Liver (tissue), 9 donors: ENCODE data around the gene AP1M1. TPM values are rescaled to one million over a fixed set of nuclear protein-coding genes. Genes with fewer than 3 reads are reported as not detected.

Experiments
- DNase-seq: peaks from one replicate; pipeline ENCODE4 v3.0.0-alpha.2; 2017; ENCODE audit warnings: low spot score
- H3K27ac ChIP-seq, 2 donors: one replicate each; pipeline ENCODE4 v1.7.0; 2013; ENCODE audit warnings: inconsistent platforms in 2 of 2, low read length in 2 of 2, control low read depth in 1 of 2, low read depth in 1 of 2, mild to moderate bottlenecking in 1 of 2
- H3K27me3 ChIP-seq, 4 donors: one replicate each; pipeline versions ENCODE4 v1.6.1 to v1.7.0; 2013; ENCODE audit warnings: low read length in 3 of 4, inconsistent platforms in 1 of 4, mild to moderate bottlenecking in 1 of 4, moderate library complexity in 1 of 4; ENCODE audit not compliant: control insufficient read depth in 4 of 4, insufficient read depth in 4 of 4
- H3K36me3 ChIP-seq, 4 donors: one replicate each; pipeline versions ENCODE4 v1.6.1 to v1.7.0; 2013; ENCODE audit warnings: low read length in 3 of 4, mild to moderate bottlenecking in 3 of 4, low read depth in 1 of 4, moderate library complexity in 1 of 4; ENCODE audit not compliant: control insufficient read depth in 4 of 4, insufficient read depth in 3 of 4
- H3K4me1 ChIP-seq, 4 donors: one replicate each; pipeline versions ENCODE4 v1.6.1 to v1.7.0; 2013; ENCODE audit warnings: low read length in 3 of 4, mild to moderate bottlenecking in 3 of 4, moderate library complexity in 1 of 4; ENCODE audit not compliant: control insufficient read depth in 4 of 4, insufficient read depth in 4 of 4
- H3K4me3 ChIP-seq, 3 donors: one replicate each; pipeline versions ENCODE4 v1.6.1 to v1.7.0; 2013; ENCODE audit warnings: low read length in 3 of 3, control low read depth in 1 of 3, low read depth in 1 of 3, mild to moderate bottlenecking in 1 of 3
- H3K9ac ChIP-seq, 2 donors: one replicate each; pipeline ENCODE4 v1.7.0; 2013; ENCODE audit warnings: low read length in 2 of 2, mild to moderate bottlenecking in 2 of 2, moderate library complexity in 2 of 2, control low read depth in 1 of 2, low read depth in 1 of 2
- H3K9me3 ChIP-seq, 4 donors: one replicate each; pipeline versions ENCODE4 v1.6.1 to v1.7.0; 2013; ENCODE audit warnings: low read length in 3 of 4; ENCODE audit not compliant: control insufficient read depth in 4 of 4
- FOXA1 ChIP-seq: IDR thresholded peaks from 2 replicates; pipeline ENCODE4 v1.6.1; 2016; ENCODE audit warnings: antibody characterized with exemption
- FOXA2 ChIP-seq: IDR thresholded peaks from 2 replicates; pipeline ENCODE4 v1.6.1; 2016; ENCODE audit warnings: antibody characterized with exemption
- GABPA ChIP-seq, 2 donors: IDR thresholded peaks in 1 of 2; conservative IDR thresholded peaks in 1 of 2; 2 replicates each; pipeline ENCODE4 v1.6.1; 2016; ENCODE audit warnings: antibody characterized with exemption in 2 of 2, mild to moderate bottlenecking in 1 of 2, moderate library complexity in 1 of 2
- HNF4A ChIP-seq, 2 donors: conservative IDR thresholded peaks; 2 replicates each; pipeline ENCODE4 v1.6.1; 2016; ENCODE audit warnings: antibody characterized with exemption in 2 of 2, mild to moderate bottlenecking in 2 of 2
- HNF4G ChIP-seq: IDR thresholded peaks from 2 replicates; pipeline ENCODE4 v1.6.1; 2016; ENCODE audit warnings: antibody characterized with exemption
- JUND ChIP-seq, 2 donors: IDR thresholded peaks; 2 replicates each; pipeline ENCODE4 v1.6.1; 2016; ENCODE audit warnings: antibody characterized with exemption in 2 of 2
- NR2F2 ChIP-seq: IDR thresholded peaks from 2 replicates; pipeline ENCODE4 v1.6.1; 2016; ENCODE audit warnings: antibody characterized with exemption
- RAD21 ChIP-seq, 2 donors: IDR thresholded peaks; 2 replicates each; pipeline ENCODE4 v1.6.1; 2016; ENCODE audit warnings: antibody characterized with exemption in 2 of 2, mild to moderate bottlenecking in 2 of 2
- WGBS: extraction: QIAGEN DNeasy Blood & Tissue Kit; methylation state at CpG from one replicate; pipeline ENCODE4 v1.1.7; 2013; 5-methylcytosine and 5-hydroxymethylcytosine counted together
- polyA plus RNA-seq, 2 donors: library from polyadenylated mRNA; stranded (reverse) in 1 of 2; unstranded in 1 of 2; fragments of 200-250 nt in 1 of 2; fragments of >200 nt in 1 of 2; fragmentation: Nextera tagmentation in 1 of 2; extraction: Ambion mirVana in 1 of 2; gene quantifications; one replicate each; pipeline versions ENCODE4 v1.2.1 to v1.2.3, GENCODE V29; 2013 to 2015
- total RNA-seq, 2 donors: library from RNA; depleted of rRNA; stranded (reverse); fragments of >200 nt; gene quantifications; one replicate each; pipeline ENCODE4 v1.2.3, GENCODE V29; 2014
- TF ChIP-seq, protein P1 (sequence below): IDR thresholded peaks from 2 replicates; pipeline ENCODE4 v1.6.1; 2016; ENCODE audit warnings: antibody characterized with exemption, mild to moderate bottlenecking
- TF ChIP-seq, protein P2 (sequence below): IDR thresholded peaks from 2 replicates; pipeline ENCODE4 v1.6.1; 2016; ENCODE audit warnings: antibody characterized with exemption
- TF ChIP-seq, protein P3 (sequence below): IDR thresholded peaks from 2 replicates; pipeline ENCODE4 v1.6.1; 2016; ENCODE audit warnings: antibody characterized with exemption
- TF ChIP-seq, protein P4 (sequence below): IDR thresholded peaks from 2 replicates; pipeline ENCODE4 v1.6.1; 2016; ENCODE audit warnings: antibody characterized with exemption
- TF ChIP-seq, protein P5 (sequence below): fragments of 150-350 bp; IDR thresholded peaks from 2 replicates; pipeline ENCODE4 v1.5.1; 2017; ENCODE audit warnings: improper control_type of control experiment, low read depth, low read length; ENCODE audit not compliant: missing input control
- donor health status: healthy.
- donor health status: healthy.
- donor health status: healthy.
- donor health status: healthy.
- donor health status: healthy.

The AP1M1 gene
- total and polyA plus RNA-seq, 4 donors = 25.4 to 62.2 (median 50.4) TPM

DNA sequence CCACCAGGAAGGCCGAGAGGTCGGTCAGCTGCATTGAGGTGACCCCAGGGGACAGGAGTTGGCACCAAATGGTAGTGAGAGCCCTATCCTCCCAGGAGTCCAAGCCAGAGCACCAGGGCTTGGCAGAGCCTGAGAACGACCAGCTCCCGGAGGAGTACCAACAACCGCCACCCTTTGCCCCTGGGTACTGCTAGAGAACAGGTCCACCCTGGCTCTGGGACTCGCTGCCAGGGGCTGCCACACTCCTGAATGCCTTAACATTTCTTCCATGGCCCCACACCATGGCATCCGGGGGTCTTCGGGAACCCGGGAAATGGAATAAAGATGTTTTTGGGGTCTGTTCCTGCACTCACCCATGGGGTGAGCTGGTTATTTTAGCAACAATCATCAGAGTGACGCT lies 40.1 kb upstream of the AP1M1 start:
- 70% methylated on average over 10 of the region's 10 CpGs for WGBS
- H3K36me3 ChIP-seq = no peaks in the 10 kb centered on the region
- no peaks in the 10 kb centered on the region for H3K4me1 ChIP-seq
- DNase-seq = no peak
- H3K27me3 ChIP-seq = no peaks in the 10 kb centered on the region
- H3K9ac ChIP-seq = no peak overlapping the region
- peak in 1 of 2 donors; percentile 12 for TF ChIP-seq HNF4A (conservative IDR thresholded peaks at IDR 0.05)
- TF ChIP-seq JUND (IDR thresholded peaks at IDR 0.05) = no peak
- no peak for TF ChIP-seq HNF4G
- TF ChIP-seq RAD21 (IDR thresholded peaks at IDR 0.05) = no peak
- no peak for TF ChIP-seq GABPA (IDR thresholded peaks at IDR 0.05 in 1 of 2, conservative IDR thresholded peaks at IDR 0.05 in 1 of 2)
- no peak for TF ChIP-seq NR2F2
- H3K9me3 ChIP-seq = no peaks in the 10 kb centered on the region
- H3K27ac ChIP-seq = no peak overlapping the region
- H3K4me3 ChIP-seq = no peak overlapping the region

DNA sequence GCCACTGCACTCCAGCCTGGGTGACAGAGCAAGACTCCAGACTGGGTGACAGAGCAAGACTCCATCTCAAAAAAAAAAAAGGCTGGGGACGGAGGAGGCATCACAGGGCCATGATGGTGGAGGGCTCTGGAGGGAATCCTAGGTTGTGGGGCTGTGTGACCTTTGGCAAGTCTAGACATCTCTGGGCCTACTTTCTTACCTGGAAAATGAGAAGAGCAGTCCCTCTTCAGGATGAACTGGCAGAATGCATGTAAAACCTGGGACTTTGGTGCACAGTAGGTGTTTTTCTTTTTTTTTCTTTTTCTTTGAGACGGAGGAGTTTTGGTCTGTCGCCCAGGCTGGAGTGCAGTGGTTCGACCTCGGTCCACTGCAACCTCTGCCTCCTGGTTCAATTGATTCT lies 38.1 kb upstream of the AP1M1 start:
- Histone ChIP-seq H3K4me1 (peaks cover 2 to 7% (median 5%) of the 10 kb centered on the region in 4 donors), H3K4me3 (no peak overlapping the region), H3K9me3 (no peaks in the 10 kb centered on the region), H3K36me3 (no peaks in the 10 kb centered on the region), H3K27ac (no peak overlapping the region), H3K27me3 (no peaks in the 10 kb centered on the region), H3K9ac (no peak overlapping the region)
- TF ChIP-seq FOXA1 (no peak), RAD21 (IDR thresholded peaks at IDR 0.05) (no peak), HNF4A (conservative IDR thresholded peaks at IDR 0.05) (no peak), FOXA2 (no peak), HNF4G (no peak), JUND (IDR thresholded peaks at IDR 0.05) (no peak)
- TF ChIP-seq, protein P1, sequence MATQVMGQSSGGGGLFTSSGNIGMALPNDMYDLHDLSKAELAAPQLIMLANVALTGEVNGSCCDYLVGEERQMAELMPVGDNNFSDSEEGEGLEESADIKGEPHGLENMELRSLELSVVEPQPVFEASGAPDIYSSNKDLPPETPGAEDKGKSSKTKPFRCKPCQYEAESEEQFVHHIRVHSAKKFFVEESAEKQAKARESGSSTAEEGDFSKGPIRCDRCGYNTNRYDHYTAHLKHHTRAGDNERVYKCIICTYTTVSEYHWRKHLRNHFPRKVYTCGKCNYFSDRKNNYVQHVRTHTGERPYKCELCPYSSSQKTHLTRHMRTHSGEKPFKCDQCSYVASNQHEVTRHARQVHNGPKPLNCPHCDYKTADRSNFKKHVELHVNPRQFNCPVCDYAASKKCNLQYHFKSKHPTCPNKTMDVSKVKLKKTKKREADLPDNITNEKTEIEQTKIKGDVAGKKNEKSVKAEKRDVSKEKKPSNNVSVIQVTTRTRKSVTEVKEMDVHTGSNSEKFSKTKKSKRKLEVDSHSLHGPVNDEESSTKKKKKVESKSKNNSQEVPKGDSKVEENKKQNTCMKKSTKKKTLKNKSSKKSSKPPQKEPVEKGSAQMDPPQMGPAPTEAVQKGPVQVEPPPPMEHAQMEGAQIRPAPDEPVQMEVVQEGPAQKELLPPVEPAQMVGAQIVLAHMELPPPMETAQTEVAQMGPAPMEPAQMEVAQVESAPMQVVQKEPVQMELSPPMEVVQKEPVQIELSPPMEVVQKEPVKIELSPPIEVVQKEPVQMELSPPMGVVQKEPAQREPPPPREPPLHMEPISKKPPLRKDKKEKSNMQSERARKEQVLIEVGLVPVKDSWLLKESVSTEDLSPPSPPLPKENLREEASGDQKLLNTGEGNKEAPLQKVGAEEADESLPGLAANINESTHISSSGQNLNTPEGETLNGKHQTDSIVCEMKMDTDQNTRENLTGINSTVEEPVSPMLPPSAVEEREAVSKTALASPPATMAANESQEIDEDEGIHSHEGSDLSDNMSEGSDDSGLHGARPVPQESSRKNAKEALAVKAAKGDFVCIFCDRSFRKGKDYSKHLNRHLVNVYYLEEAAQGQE = no peak
- TF ChIP-seq, protein P2, sequence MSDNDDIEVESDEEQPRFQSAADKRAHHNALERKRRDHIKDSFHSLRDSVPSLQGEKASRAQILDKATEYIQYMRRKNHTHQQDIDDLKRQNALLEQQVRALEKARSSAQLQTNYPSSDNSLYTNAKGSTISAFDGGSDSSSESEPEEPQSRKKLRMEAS = no peak
- TF ChIP-seq, protein P3, sequence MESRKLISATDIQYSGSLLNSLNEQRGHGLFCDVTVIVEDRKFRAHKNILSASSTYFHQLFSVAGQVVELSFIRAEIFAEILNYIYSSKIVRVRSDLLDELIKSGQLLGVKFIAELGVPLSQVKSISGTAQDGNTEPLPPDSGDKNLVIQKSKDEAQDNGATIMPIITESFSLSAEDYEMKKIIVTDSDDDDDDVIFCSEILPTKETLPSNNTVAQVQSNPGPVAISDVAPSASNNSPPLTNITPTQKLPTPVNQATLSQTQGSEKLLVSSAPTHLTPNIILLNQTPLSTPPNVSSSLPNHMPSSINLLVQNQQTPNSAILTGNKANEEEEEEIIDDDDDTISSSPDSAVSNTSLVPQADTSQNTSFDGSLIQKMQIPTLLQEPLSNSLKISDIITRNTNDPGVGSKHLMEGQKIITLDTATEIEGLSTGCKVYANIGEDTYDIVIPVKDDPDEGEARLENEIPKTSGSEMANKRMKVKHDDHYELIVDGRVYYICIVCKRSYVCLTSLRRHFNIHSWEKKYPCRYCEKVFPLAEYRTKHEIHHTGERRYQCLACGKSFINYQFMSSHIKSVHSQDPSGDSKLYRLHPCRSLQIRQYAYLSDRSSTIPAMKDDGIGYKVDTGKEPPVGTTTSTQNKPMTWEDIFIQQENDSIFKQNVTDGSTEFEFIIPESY = no peak
- TF ChIP-seq, protein P4, sequence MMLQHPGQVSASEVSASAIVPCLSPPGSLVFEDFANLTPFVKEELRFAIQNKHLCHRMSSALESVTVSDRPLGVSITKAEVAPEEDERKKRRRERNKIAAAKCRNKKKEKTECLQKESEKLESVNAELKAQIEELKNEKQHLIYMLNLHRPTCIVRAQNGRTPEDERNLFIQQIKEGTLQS = no peak
- TF ChIP-seq, protein P5, sequence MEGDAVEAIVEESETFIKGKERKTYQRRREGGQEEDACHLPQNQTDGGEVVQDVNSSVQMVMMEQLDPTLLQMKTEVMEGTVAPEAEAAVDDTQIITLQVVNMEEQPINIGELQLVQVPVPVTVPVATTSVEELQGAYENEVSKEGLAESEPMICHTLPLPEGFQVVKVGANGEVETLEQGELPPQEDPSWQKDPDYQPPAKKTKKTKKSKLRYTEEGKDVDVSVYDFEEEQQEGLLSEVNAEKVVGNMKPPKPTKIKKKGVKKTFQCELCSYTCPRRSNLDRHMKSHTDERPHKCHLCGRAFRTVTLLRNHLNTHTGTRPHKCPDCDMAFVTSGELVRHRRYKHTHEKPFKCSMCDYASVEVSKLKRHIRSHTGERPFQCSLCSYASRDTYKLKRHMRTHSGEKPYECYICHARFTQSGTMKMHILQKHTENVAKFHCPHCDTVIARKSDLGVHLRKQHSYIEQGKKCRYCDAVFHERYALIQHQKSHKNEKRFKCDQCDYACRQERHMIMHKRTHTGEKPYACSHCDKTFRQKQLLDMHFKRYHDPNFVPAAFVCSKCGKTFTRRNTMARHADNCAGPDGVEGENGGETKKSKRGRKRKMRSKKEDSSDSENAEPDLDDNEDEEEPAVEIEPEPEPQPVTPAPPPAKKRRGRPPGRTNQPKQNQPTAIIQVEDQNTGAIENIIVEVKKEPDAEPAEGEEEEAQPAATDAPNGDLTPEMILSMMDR = no peak
- DNase-seq = no peak
- WGBS = 93% methylated on average over 5 of the region's 5 CpGs
